ENCODE results near the gene NCAPH2.
"Not testable (repeated sequence)": the region's sequence is repeated elsewhere in the genome, so short reads cannot be mapped to it uniquely, and the experiment has no call there.

NCAPH2 gene

DNA sequence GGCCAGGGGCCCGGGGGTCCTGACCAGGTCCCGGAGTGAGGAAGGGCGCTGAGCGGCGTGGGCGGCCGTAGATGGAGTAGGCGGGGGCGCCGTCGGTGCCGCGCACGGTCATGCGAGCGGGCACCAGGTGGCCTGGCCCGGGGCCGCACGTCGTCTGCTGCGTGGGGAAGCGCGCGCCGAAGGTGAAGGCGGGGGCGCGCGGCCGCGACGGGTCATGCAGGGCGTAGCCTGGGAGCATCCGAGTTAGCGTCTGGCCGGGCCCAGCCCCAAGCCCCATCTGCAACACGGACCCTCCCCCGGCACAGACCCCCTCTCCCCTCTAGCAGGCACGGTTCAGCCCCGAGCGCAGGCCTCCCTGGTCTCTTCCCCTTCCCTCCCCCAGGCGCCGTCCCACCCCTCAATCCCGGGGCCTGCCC lies 23.5 kb downstream of the NCAPH2 start:
- no peak for DNase-seq

DNA sequence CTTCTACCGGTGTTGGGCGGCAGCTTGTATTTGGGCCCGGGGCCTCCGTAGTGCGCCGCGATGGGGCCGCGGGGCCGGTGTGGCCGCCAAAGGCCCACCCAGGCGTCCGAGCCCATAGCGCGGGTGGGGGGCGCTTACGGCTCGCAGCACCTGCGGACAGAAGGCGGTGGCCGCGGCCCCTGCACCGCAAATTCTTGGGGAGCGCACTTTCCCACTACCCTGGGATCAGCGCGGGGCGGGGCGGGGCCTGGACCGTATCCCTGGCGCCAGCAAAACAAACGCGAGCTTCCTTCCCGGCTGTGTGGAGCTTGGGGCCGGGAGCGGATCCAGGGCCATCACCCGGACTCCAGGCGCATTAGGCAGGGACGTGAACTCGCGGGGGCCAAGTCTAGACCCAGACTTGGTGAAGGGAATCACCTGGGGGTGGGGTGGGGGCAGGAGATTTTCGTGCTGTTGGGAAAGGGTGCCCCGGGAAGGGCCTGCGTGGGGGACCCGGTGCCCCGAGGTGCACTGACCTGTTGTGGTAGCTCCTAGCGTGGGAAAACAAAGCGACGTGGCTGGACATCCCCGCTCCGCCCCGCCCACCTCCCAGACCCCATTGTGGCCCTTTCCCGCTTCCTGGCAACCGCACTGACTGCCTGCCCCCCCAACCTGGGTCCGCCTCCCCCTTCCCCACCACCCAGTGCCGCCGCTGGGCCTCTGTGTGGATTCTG lies 24.1 kb downstream of the NCAPH2 start:
- DNase-seq = no peak

DNA sequence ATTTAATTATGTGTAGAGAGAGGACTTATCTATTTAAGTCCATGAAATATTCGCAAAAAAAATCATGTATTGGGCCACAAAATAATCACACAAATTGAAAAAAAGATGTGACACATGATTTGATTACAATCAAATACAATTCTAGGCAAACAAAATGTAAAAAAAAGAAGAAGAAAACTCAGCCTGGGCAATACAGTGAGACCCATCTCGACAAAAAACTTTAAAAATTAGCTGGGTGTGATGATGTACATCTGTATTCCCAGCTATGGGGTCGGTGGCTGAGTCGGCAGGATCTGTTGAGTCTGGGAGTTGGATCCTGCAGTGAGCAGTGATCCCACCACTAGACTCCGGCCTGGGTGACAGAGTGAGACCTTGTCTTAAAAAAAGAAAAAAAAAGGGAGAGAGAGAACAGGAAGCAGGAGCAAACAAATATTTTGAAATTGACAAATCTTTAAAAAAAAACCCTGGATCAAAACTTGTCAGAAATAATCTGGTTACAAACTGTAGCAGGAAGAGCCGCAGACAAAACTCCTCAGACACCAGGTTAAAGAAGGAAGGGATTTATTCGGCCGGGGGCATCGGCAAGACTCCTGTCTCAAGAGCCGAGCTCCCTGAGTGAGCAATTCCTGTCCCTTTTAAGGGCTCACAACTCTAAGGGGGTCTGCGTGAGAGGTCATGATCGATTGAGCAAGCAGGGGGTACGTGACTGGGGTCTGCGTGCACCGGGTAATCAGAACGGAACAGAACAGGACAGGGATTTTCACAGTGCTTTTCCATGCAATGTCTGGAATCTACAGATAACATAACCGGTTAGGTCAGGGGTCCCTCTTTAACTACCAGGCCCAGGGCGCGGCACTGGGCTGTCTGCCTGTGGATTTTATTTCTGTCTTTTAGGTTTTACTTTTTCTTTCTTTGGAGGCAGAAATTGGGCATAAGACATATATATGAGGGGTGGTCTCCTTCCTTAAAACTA lies 25.1 kb downstream of the NCAPH2 start:
- no peak for DNase-seq

DNA sequence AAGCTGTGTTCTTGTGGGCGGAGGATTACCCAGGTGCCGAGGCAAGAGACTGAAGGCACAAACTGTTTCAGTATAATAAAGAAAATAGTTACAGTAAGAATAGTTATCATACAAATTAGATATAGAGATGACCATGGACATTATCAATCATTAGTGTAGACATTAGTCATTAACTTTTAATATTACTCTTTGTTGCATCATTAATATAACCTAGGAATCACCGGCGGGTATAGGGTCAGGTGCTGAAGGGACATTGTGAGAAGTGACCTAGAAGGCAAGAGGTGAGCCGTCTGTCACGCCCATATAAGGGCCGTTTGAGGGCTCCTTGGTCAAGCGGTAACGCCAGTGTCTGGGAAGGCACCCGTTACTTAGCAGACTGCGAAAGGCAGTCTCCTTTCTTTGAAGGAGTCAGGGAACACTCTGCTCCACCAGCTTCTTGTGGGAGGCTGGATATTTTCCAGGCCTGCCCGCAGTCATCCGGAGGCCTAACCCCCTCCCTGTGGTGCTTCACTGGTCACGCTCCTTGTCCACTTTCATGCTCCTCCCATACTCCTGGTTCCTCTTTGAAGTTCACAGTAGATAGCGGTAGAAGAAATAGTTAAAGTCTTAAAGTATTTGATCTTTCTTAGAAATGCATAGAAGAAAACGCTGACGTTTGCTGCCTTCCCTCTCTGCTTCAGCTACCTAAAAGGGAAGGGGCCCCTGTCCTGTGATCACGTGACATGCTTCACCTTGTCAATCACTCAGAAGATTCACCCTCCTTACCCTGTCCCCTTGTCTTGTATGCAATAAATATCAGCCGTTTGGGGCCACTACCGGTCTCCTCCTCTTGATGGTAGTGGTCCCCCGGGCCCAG lies 26.1 kb downstream of the NCAPH2 start:
- DNase-seq = not testable (repeated sequence)

DNA sequence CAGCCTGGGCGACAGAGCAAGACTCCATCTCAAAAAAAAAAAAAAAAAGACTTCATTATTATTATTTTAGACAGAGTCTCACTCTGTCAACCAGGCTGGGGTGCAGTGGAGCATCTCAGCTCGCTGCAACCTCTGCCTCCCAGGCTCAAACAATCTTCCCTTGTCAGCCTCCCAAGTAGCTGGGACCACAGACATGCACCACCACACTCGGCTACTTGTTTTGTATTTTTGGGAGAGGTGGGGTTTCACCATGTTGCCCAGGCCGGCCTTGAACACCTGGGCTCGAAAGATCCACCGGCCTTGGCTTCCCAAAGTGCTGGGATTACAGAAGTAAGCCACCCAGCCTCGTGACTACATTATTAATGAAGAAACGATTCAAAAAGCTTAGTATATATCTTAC lies 27.1 kb downstream of the NCAPH2 start:
- DNase-seq = no peak

DNA sequence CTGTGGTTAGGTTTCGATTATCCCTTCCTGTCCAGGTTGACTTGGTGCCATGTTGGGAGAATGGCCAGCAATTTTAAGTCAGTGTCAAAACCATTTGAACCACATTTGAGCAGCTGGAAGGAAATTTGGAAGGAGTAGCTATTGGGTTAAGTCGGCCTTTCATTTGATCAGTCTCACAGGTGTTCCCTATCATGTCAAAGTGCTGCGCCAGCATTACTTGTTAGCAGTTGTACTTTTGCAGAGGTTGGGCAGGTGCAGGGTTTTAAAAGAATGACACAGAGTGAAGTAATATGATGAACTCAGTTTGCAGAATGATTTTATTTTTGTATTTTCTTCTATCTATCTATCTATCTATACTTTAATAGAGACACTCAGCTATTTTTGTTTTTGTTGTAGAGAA lies 28.2 kb downstream of the NCAPH2 start:
- DNase-seq = no peak

DNA sequence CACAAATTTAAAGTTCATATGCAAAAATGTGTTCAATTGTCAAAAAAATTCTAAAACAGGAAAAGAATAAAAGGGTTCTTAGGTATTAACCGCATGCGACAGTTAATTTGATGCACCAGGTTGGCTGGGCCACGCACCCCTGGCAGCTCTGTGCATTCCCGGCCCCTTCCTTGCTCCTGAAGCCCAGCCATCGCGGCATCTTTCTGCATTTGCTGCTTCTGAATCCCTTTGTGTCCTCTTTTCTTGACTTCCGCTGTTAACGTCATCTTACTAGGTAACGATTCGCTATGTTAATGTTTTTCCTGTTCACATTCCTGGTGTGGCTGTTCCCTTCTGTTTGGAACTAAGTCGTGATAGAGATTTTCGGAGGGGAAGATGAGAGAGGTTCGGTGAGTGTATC lies 29.7 kb downstream of the NCAPH2 start:
- no peak for DNase-seq

DNA sequence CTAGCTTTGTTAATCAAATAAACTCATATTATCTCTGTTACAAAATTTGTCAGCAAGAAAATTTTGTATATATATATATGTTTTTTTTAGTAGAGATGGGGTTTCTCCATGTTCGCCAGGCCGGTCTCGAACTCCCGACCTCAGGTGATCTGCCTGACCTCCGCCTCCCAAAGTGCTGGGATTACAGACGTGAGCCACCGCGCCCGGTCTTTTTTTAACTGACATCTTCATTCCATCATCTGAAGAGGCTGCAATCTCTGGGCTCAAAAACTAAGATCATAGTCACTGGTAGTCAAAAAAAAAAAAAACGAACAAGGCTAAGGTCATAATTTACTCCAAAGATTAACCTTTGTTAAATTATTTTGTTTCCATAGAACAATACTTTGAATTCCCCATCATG lies 32.4 kb downstream of the NCAPH2 start:
- DNase-seq = no peak

DNA sequence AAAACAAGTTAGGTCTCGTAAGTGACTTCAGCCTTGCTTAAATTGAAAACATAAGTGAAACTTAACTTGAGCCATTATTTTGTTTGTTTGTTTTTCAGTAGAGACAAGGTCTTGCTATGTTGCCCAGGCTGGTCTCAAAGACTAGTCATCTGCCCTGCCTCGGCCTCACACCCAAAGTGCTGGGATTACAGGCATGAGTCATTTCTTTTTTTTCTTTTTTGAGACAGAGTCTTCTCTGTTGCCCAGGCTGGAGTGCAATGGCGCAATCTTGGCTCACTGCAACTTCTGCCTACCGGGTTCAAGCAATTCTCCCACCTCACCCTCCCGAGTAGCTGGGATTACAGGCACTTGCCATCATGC lies 33.6 kb downstream of the NCAPH2 start:
- DNase-seq = not testable (repeated sequence)

DNA sequence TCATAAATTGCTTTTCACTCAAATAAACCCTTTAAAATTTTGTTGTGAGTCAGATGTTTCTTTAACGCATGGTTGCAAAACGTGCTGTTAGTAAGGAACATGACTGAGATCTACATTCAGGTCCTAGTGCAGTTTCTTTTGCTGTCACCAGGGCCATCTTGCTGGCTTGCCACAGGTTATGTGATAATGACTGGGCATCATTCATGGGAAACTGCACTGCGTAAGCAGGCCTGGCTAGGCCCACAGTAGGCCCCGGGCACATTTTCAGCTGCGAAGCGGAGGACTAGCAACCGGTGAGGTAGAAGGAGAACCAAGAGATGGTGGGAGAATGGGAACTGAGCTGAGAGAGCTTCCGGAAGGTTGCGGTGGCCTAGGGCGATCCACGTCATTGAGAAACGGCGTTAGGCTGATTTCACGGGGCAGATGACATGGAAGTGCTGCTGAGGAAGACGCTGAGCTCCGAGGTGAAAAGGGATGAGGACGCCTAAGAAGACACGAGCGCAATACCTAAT lies 34.4 kb downstream of the NCAPH2 start:
- DNase-seq = no peak

DNA sequence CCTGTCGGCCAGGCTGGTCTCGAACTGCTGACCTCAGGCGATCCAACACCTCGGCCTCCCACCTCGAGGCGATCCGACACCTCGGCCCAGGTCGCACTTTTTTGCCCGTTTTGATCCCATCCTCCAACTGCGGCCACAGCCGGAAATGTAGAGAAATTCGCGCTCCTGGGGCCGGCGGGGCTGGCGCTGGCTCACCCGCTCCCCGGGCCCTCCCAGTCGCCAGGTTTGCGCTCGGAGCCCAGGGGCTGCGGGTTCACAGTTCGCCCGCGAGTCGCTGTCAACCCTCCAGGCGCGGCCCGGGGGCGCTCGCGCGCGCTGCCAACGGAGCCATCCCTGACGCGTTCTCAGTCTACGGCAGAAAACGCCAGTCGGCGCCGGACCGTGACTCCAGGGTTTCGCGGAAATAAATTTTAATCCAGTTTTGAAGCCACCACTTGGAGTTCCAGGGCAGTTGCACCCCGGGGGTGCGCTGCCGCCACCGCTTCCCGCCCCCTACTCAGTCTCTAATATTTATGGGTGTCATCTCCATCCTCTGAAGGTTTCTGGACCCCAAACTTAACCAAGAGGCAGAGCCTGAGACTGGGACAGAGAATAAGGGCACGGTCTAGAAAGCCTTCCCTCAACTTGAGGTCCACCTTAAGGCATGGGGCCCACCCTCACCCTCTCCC lies 36.2 kb downstream of the NCAPH2 start:
- DNase-seq = no peak

DNA sequence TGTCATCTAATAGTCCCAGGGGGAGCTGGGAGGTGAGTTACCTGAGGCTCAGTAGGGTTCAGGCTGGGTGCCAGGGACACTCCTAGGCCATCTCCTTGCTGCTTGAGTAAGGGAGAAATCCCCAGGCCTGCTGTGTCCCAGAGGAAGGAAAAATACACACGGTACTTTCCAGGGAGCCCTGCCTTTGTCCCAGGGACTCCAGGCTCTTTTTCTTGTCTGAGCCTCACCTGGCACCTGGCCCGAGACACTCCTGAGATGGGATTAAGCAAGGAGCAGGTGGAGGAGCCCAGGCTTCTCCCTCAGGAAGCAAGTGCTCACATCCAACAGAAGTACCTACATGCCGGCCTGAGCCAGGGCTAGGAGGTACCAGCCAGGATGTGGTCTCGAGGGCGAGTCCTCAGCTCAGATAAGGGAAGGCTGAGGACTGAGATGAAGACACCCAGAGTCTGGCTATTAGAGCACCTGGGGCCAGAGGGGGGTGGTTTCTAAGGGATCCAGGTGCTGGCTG lies 36.8 kb downstream of the NCAPH2 start:
- DNase-seq = no peak

DNA sequence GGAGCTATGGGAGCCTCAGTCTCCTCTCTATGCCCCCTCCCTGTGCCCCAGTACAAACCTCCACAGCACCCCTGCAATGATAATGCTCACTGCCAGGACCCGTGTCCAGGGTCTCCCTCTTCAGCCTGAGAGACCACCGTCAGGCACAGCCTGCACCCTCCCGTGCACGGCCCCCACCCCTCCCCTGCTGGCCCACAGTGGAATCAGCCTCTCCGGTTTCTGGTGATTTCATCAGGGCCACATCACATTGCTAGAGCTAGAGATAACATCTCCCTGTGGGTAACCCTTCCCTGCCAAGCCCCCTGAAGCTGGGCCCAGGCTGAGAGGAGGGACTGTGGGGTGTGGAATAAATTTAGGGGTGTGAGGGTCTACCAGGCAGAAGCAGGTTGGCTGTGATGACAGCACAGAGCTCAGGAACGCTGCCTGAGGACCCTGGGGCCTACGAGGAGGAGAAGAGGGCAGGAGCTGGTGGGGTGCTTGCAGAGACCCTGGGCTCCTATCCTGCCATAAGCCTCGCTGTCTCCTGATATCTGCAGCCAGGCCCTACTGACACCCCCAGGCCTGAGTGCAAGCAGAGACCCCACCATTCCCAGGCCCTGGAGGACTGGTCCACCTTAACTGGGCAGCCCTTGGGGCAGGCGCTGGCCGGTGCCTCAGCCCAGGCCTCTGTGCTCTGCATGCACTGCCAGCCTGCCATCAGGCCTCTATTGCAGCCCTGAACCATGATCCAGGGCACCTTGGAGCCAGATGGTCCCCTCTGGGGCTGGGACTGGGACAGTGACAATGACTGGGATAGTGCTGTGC lies 37.7 kb downstream of the NCAPH2 start, which contains the start of gene KLHDC7B:
TSS of gene KLHDC7B (plus strand) at position 378 of the 804 bp plus-strand sequence. CDS start at position 723, 345 bp downstream.
- DNase-seq = no peak

DNA sequence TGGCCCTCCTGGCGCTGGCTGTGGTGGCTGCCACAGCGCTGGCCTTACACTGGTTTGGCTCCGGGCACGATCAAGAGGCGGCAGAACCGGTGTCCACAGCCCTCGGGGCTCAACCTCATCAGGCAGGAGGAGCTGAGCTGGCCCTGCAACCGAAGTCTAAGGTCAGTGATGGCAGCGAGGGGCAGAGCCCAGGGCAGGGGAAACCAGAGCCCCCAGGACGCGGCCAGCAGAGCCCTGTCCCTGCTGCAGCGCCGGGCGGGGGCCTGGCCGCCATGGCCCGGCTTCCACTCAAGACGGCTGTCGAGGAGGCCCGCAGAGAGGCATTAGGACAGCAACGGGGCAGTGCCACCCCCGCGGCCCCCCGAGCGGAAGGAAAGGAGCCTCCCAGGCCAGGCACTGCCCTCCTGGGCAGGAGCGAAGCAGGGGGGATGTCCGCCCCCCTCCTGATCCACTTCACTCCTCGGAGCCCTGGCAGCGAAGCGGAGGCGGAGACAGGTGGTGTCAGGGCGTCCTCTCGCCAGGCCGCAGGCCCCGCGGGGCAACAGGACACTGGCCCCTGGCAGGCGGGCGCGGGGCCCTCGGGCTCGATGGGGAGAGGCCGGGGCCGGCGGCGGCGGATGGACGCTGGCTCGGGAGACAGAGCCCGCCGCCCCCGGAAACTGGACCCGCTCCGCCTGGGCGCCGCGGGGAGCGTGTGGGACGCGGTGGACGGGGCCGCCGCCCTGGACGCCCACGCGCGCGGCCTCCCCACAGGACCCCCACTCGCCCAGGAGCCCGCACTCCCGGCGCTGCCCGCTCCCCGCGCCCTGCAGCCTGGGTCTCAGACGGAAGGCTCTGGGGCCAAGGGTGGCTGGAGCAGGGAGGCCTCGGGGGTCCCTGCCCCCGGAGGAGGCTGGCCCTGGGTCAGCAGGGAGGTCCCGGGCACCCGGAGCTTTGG lies 38.6 kb downstream of the NCAPH2 start:
- no peak for DNase-seq

DNA sequence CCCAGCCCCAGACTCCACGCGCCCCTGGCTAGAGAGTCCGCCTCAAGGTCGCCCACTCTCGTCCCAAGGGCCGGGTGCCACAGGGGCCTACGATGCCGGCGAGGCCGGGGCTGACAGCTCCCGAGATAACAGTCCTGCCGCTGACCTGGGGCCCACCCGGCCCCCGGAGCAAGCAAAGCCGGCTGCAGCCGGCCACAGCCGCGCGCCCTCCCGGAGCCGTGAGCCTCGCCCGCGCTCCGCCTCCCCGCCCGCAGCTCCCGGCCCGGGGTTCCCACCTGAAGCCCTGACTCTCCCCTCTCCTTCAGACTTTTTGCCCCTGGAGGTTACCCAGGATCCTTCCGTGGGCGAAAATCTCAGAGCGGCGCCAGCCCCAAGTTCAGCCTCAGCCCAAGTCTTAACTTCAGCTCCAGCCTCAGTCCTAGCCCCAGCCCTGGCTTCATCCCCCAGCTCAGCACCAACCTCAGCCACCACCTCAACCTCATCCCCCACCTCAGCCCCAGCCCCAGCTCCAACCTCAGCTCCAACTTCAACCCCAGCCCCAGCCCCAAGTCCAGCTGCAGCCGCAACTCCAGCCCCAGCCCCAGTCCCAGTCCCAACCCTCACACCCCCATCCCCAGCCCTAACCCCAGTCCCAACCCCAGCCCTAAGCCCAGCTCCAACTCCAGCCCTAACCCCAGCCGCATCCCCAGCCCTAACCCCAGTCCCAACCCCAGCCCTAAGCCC lies 39.4 kb downstream of the NCAPH2 start:
- DNase-seq = no peak

DNA sequence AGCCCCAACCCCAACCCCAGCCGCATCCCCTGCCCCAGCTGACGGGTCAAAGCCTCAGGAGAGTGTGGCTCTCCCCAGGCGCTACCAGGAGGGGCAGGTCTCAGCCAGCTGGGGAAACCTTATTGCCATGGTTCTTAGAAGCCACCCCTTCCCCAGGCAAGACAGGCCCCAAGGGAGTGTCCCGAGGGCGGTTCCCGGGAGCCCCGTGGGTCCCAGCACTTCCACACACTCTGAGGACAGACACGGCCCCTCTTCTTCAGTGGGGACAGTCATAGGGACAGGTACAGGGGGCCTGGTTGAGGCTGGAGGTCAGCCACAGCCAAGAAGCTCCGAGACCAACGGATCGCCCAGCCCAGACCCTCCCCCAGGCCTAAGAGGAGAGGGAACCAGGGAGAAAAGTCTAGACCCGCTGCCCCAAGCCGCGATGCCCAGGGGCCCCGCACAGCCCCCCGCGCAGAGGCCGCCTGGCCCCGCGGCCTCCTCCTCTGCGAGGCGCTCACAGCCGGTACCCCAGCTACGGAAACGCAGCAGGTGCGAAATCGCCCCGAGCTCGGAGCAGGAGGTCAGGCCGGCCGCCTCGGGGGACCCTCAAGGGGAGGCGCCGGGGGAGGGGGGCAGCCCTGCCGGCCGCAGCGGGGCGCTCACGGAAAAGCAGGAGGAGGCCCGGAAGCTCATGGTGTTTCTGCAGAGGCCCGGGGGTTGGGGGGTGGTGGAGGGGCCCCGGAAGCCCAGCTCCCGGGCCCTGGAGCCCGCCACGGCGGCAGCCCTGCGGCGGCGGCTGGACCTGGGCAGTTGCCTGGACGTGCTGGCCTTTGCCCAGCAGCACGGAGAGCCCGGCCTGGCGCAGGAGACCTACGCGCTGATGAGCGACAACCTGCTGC lies 40.3 kb downstream of the NCAPH2 start:
- no peak for DNase-seq

DNA sequence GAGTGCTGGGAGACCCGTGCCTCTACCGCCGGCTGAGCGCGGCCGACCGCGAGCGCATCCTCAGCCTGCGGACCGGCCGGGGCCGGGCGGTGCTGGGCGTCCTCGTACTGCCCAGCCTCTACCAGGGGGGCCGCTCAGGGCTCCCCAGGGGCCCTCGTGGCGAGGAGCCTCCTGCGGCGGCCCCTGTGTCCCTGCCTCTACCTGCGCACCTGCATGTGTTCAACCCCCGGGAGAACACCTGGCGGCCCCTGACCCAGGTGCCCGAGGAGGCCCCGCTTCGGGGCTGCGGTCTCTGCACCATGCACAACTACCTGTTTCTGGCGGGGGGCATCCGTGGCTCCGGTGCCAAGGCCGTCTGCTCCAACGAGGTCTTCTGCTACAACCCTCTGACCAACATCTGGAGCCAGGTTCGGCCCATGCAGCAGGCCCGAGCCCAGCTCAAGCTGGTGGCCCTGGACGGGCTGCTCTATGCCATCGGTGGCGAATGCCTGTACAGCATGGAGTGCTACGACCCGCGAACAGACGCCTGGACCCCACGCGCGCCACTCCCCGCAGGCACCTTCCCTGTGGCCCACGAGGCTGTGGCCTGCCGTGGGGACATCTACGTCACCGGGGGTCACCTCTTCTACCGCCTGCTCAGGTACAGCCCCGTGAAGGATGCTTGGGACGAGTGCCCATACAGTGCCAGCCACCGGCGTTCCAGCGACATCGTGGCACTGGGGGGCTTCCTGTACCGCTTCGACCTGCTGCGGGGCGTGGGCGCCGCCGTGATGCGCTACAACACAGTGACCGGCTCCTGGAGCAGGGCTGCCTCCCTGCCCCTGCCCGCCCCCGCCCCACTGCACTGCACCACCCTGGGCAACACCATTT lies 41.1 kb downstream of the NCAPH2 start:
- no peak for DNase-seq

All from NCI-H2029 treated with DMSO at 0.1 percent for 48 hours (cell line).